ENCODE results near the gene CASD1.

GRCh38 chr7:94557215-94557614 lies 47.6 kb downstream of the CASD1 start:
- no peak for TF ChIP-seq POLR2A (IDR thresholded peaks at IDR 0.05; ENCODE audit: borderline replicate concordance, extremely low read depth, insufficient read depth, insufficient read length)
- TF ChIP-seq, protein P1, sequence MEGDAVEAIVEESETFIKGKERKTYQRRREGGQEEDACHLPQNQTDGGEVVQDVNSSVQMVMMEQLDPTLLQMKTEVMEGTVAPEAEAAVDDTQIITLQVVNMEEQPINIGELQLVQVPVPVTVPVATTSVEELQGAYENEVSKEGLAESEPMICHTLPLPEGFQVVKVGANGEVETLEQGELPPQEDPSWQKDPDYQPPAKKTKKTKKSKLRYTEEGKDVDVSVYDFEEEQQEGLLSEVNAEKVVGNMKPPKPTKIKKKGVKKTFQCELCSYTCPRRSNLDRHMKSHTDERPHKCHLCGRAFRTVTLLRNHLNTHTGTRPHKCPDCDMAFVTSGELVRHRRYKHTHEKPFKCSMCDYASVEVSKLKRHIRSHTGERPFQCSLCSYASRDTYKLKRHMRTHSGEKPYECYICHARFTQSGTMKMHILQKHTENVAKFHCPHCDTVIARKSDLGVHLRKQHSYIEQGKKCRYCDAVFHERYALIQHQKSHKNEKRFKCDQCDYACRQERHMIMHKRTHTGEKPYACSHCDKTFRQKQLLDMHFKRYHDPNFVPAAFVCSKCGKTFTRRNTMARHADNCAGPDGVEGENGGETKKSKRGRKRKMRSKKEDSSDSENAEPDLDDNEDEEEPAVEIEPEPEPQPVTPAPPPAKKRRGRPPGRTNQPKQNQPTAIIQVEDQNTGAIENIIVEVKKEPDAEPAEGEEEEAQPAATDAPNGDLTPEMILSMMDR (IDR thresholded peaks at IDR 0.05 in 2 of 3, conservative IDR thresholded peaks at IDR 0.05 in 1 of 3; ENCODE audit: borderline replicate concordance in 1 of 3, insufficient read depth in 1 of 3, low read depth in 2 of 3, low read length in 2 of 3), result no peak
- no peak for TF ChIP-seq EZH2 (IDR thresholded peaks at IDR 0.05)
- TF ChIP-seq FOSL1 (IDR thresholded peaks at IDR 0.05; ENCODE audit: low read depth), result no peak
- no peak for TF ChIP-seq POLR2AphosphoS5 (IDR thresholded peaks at IDR 0.05; ENCODE audit: low read depth, low read length)
- no peak for TF ChIP-seq SIN3A (IDR thresholded peaks at IDR 0.05; ENCODE audit: low read depth)
- TF ChIP-seq MAX (IDR thresholded peaks at IDR 0.05), result no peak
- TF ChIP-seq, protein P2, sequence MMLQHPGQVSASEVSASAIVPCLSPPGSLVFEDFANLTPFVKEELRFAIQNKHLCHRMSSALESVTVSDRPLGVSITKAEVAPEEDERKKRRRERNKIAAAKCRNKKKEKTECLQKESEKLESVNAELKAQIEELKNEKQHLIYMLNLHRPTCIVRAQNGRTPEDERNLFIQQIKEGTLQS (IDR thresholded peaks at IDR 0.05), result no peak
- TF ChIP-seq JUND (IDR thresholded peaks at IDR 0.05), result no peak
- no peak for TF ChIP-seq RAD21 (IDR thresholded peaks at IDR 0.05; ENCODE audit: low read depth)
